ENCODE results near the gene RNF214. TPM values are rescaled to one million over a fixed set of nuclear protein-coding genes. Genes with fewer than 3 reads are reported as not detected.

The RNF214 gene
- total and polyA plus RNA-seq, 2 of the 13 experiments (the other 11 are each of a cell fraction or from before 2014, with no cell fraction given), result 10.7 to 12.6 TPM

- no peak for TF ChIP-seq KIAA2018 (CRISPR knock-in tag; IDR thresholded peaks at IDR 0.05; ENCODE audit: borderline replicate concordance)
- no peak for TF ChIP-seq ZNF878 (CRISPR knock-in tag; IDR thresholded peaks at IDR 0.05)
- TF ChIP-seq ZNF790 (CRISPR knock-in tag; IDR thresholded peaks at IDR 0.05; ENCODE audit: borderline replicate concordance), result no peak
- TF ChIP-seq PCBP1 (IDR thresholded peaks at IDR 0.05; ENCODE audit: borderline replicate concordance, low read depth, low read length), result no peak
- TF ChIP-seq KAT2B (IDR thresholded peaks at IDR 0.05; ENCODE audit: borderline replicate concordance, low read depth, low read length), result no peak
- no peak for TF ChIP-seq ZNF251 (CRISPR knock-in tag; IDR thresholded peaks at IDR 0.05)
- TF ChIP-seq ZNF431 (CRISPR knock-in tag; IDR thresholded peaks at IDR 0.05; ENCODE audit: borderline replicate concordance, low read depth), result no peak
These were observed 38.2 kb upstream of the RNF214 start (continued) for GRCh38 chr11:117194267-117194666.

All from HepG2 (cell line).